GM10266 (cell line): ENCODE data around the gene CMKLR1.

Experiments used
- DNase-seq: peaks from one replicate; pipeline ENCODE4 v3.0.0; 2012; ENCODE audit errors: extremely low spot score
- TF ChIP-seq, protein P1 (sequence below): IDR thresholded peaks from 2 replicates; pipeline ENCODE4 v1.5.1; 2012; ENCODE audit warnings: mild to moderate bottlenecking, low read depth; ENCODE audit not compliant: control insufficient read depth, insufficient read depth; ENCODE audit errors: missing control alignments

The CMKLR1 gene

DNA sequence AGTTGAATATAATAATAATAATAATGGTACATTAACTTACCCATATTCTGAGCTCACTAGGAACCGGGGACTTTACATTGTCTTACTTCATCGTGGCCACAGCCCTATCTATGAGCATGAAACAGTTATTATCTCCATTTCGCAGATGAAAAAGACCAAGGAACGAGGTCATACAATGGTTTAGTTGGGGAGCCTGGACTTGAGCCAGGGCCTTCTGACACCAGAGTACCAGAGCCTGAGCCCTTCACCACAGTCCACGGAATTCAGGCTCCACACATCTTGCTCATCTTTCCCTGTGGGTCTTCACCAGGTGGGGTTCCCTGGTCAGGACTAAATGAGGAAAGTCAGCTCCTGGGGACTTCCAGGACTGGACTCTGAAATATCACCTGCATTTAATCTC is 31.3 kb upstream of the CMKLR1 start:
- TF ChIP-seq, protein P1, sequence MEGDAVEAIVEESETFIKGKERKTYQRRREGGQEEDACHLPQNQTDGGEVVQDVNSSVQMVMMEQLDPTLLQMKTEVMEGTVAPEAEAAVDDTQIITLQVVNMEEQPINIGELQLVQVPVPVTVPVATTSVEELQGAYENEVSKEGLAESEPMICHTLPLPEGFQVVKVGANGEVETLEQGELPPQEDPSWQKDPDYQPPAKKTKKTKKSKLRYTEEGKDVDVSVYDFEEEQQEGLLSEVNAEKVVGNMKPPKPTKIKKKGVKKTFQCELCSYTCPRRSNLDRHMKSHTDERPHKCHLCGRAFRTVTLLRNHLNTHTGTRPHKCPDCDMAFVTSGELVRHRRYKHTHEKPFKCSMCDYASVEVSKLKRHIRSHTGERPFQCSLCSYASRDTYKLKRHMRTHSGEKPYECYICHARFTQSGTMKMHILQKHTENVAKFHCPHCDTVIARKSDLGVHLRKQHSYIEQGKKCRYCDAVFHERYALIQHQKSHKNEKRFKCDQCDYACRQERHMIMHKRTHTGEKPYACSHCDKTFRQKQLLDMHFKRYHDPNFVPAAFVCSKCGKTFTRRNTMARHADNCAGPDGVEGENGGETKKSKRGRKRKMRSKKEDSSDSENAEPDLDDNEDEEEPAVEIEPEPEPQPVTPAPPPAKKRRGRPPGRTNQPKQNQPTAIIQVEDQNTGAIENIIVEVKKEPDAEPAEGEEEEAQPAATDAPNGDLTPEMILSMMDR: no peak

DNA sequence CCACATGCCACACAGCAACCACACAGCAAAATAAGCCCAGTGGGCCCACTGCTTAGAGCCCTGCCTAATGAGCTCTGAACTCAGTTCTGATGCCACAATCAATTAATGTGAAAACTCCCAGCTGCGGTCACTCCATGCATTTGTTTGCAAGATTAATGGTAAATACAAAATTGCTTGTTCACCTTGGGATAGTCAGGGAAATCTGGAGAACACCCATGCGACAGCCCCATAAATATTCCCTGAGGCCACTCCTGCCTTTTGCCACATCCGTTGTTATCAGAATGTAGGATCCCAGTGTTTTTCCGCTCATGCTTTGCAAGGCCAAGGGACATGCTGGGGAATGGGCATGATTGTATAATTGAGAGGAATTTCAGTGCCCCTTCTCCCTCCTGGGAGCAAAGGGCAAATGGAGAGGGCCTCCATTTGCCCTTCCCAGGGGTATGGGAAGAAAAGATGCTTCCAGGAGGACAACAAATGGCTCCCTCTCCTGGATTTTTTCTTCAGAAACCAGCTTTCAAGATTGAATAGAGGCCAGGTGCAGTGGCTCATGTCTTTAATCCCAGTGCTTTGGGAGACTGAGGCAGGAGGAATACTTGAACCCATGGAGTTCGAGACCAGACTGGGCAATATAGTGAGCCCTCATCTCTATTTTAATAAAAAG is 30.8 kb upstream of the CMKLR1 start:
- TF ChIP-seq, protein P1: no peak
- DNase-seq: no peak

More for the DNA sequence above, 31.3 kb upstream of the CMKLR1 start:
- DNase-seq: no peak

- no peak for DNase-seq
- TF ChIP-seq, protein P1: no peak
These were observed 29.0 kb upstream of the CMKLR1 start for GRCh38 chr12:108368089-108368488.

DNA sequence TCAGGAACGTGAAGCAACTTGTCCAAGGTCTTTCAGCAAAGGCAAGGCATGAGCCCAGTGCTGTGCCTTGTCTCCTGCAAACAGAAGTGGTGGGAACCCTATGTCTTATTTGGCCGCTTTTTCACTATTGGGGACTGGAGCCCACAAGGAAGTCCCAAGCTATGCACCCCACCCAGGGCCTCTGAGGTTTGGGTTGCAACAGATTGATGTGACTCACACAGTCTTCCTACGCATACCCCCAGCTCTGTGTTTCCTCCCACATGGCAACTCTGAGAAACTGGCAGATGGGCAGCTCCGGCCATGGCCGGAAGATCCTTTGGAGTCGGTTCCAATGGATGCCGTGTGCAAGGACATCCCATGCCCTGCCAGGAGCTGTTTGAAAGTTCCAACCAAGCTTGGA is 28.3 kb upstream of the CMKLR1 start:
- DNase-seq: no peak

DNA sequence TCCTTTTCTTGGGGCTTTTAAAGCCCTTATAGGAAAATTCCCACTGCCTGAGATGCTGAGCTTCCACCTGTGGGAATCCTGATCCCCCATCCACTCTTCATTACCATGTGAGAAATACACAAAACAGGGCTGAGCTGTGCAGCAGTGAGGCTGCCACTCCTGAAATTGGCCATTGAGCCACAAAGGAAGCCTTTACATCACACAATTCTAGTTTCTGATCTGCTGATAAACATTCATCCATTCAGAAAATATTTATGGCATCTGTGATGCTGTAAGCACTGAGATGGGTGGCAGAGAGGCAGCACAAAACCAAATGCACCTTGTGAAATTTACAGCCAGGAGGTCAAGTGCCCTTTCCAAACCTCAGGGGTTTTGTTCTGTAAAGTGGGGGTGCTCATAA is 26.2 kb upstream of the CMKLR1 start:
- no peak for DNase-seq

More for the DNA sequence above, 28.3 kb upstream of the CMKLR1 start:
- TF ChIP-seq, protein P1: no peak

DNA sequence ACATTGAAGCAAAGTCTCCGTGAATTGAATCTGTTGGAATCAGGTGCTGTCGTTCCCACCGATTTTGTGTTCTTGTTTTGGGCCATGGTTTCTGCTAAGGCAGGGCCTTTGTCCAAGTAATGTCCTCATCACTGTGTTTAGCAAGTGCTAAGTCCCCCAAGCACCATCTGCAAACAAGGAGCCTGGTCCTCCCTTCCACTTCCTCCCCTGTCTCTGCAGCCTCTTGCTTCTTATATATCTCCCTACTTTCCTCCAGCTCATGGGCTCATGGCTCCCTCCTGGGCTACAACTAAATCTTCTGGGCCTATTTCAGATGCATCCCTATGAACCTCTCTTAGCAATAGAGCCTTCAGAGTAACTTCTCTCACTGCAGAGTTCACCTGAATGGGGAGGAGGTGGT is 25.8 kb upstream of the CMKLR1 start:
- DNase-seq: no peak

More for the DNA sequence above, 26.2 kb upstream of the CMKLR1 start:
- TF ChIP-seq, protein P1: no peak

GRCh38 chr12:108363565-108363964 is 24.5 kb upstream of the CMKLR1 start:
- TF ChIP-seq, protein P1: no peak

More for the DNA sequence above, 25.8 kb upstream of the CMKLR1 start:
- TF ChIP-seq, protein P1: no peak

More at GRCh38 chr12:108363565-108363964, 24.5 kb upstream of the CMKLR1 start:
- DNase-seq: no peak
